Astrocyte (in vitro differentiated cells and primary cell): ENCODE measurements around the gene C19orf73. TPM values are rescaled to one million over a fixed set of nuclear protein-coding genes. Genes with fewer than 3 reads are reported as not detected.

ENCODE experiments used
- DNase-seq: peaks from one replicate; pipeline ENCODE4 v3.0.0-alpha.2; 2010; ENCODE audit warnings: low read depth
- FAIRE-seq: peaks from 2 replicates; lab custom pipeline; 2011; peaks lifted over from hg19 to GRCh38; lab: Jason Lieb, UNC
- H2AFZ ChIP-seq: 2 replicates; pipeline ENCODE4 v1.6.0; 2012; ENCODE audit warnings: low read depth, low read length, inconsistent platforms
- H3K27ac ChIP-seq: 2 replicates; pipeline ENCODE4 v1.5.1; 2011; ENCODE audit warnings: low read depth, low read length, inconsistent platforms
- H3K27me3 ChIP-seq: 2 replicates; pipeline ENCODE4 v1.6.0; 2011; ENCODE audit warnings: low read length, inconsistent platforms; ENCODE audit not compliant: insufficient read depth
- H3K36me3 ChIP-seq: 2 replicates; pipeline ENCODE4 v1.5.1; 2011; ENCODE audit warnings: low read length, inconsistent platforms; ENCODE audit not compliant: insufficient read depth
- H3K4me1 ChIP-seq: 2 replicates; pipeline ENCODE4 v1.5.1; 2011; ENCODE audit warnings: low read length, inconsistent platforms; ENCODE audit not compliant: insufficient read depth
- H3K4me2 ChIP-seq: 2 replicates; pipeline ENCODE4 v1.6.0; 2012; ENCODE audit warnings: low read length, inconsistent platforms
- H3K4me3 ChIP-seq: 2 replicates; pipeline ENCODE4 v1.5.1; 2011; ENCODE audit warnings: low read depth, mild to moderate bottlenecking, low read length, inconsistent platforms; ENCODE audit not compliant: insufficient read depth
- H3K79me2 ChIP-seq: 2 replicates; pipeline ENCODE4 v1.6.0; 2012; ENCODE audit warnings: mild to moderate bottlenecking, low read length, inconsistent platforms; ENCODE audit not compliant: insufficient read depth
- H3K9ac ChIP-seq: 2 replicates; pipeline ENCODE4 v1.6.0; 2012; ENCODE audit warnings: mild to moderate bottlenecking, low read length, inconsistent platforms
- H3K9me3 ChIP-seq: 2 replicates; pipeline ENCODE4 v1.5.1; 2012; ENCODE audit warnings: low read depth, mild to moderate bottlenecking, low read length, inconsistent platforms; ENCODE audit not compliant: insufficient read depth
- H4K20me1 ChIP-seq: 2 replicates; pipeline ENCODE4 v1.6.0; 2012; ENCODE audit warnings: low read length, inconsistent platforms; ENCODE audit not compliant: insufficient read depth
- H3K27ac Mint-ChIP-seq: one replicate; pipeline ENCODE4 v1.8.0; 2021; ENCODE audit warnings: mild to moderate bottlenecking, mixed read lengths; ENCODE audit not compliant: unreplicated experiment
- H3K27me3 Mint-ChIP-seq: one replicate; pipeline ENCODE4 v1.8.0; 2021; ENCODE audit warnings: low read depth, mixed read lengths; ENCODE audit not compliant: unreplicated experiment
- H3K36me3 Mint-ChIP-seq: one replicate; pipeline ENCODE4 v1.8.0; 2021; ENCODE audit warnings: low read depth, mixed read lengths; ENCODE audit not compliant: unreplicated experiment
- H3K4me1 Mint-ChIP-seq: one replicate; pipeline ENCODE4 v1.8.0; 2021; ENCODE audit warnings: low read depth, mixed read lengths; ENCODE audit not compliant: unreplicated experiment
- H3K4me3 Mint-ChIP-seq: one replicate; pipeline ENCODE4 v1.8.0; 2021; ENCODE audit warnings: mild to moderate bottlenecking, moderate library complexity, mixed read lengths; ENCODE audit not compliant: unreplicated experiment
- H3K9me3 Mint-ChIP-seq: one replicate; pipeline ENCODE4 v1.8.0; 2021; ENCODE audit warnings: mild to moderate bottlenecking, mixed read lengths; ENCODE audit not compliant: unreplicated experiment
- CTCF ChIP-seq: IDR thresholded peaks from 2 replicates; pipeline ENCODE4 v1.5.1; 2011; ENCODE audit warnings: low read depth, mild to moderate bottlenecking, inconsistent platforms, low read length, moderate library complexity; ENCODE audit not compliant: insufficient read depth
- EZH2 ChIP-seq: IDR thresholded peaks from 2 replicates; pipeline ENCODE4 v1.6.1; 2012; ENCODE audit warnings: mild to moderate bottlenecking, low read length, inconsistent platforms; ENCODE audit not compliant: insufficient read depth
- total RNA-seq: library from RNA; stranded (reverse); gene quantifications from 2 replicates; pipeline ENCODE4 v1.2.1, GENCODE V29; 2021

Gene C19orf73
- total RNA-seq, 1 donor from 2014 or later: 0.73 TPM

- Histone ChIP-seq H3K9ac (no peak overlapping the region), H3K9me3 (no peaks in the 10 kb centered on the region), H3K27me3 (no peaks in the 10 kb centered on the region), H3K36me3 (peaks cover 43% of the 10 kb centered on the region), H2AFZ (no peak overlapping the region), H3K27ac (no peak overlapping the region), H3K79me2 (peaks cover 77% of the 10 kb centered on the region), H3K4me1 (no peaks in the 10 kb centered on the region), H3K4me2 (no peak overlapping the region), H4K20me1 (peaks cover 91% of the 10 kb centered on the region), H3K4me3 (no peak overlapping the region)
- FAIRE-seq (no peak), DNase-seq (no peak)
- Mint-ChIP-seq H3K27me3 (no peaks in the 10 kb centered on the region), H3K27ac (no peak overlapping the region), H3K4me1 (no peaks in the 10 kb centered on the region), H3K9me3 (no peaks in the 10 kb centered on the region), H3K4me3 (no peak overlapping the region), H3K36me3 (peaks cover 21% of the 10 kb centered on the region)
- TF ChIP-seq EZH2 (no peak), CTCF (no peak)
Observed at GRCh38 chr19:49094505-49095482, 24.1 kb downstream of the C19orf73 start.

- no peaks in the 10 kb centered on the region for H3K4me1 Mint-ChIP-seq
- H3K79me2 ChIP-seq: peaks cover 76% of the 10 kb centered on the region
- H3K4me3 Mint-ChIP-seq: no peak overlapping the region
- H4K20me1 ChIP-seq: peaks cover 88% of the 10 kb centered on the region
- H3K27me3 Mint-ChIP-seq: no peaks in the 10 kb centered on the region
- FAIRE-seq (no peak), DNase-seq (no peak)
- H2AFZ ChIP-seq: no peak overlapping the region
- no peaks in the 10 kb centered on the region for H3K9me3 Mint-ChIP-seq
- TF ChIP-seq CTCF: no peak
- H3K36me3 Mint-ChIP-seq: peaks cover 23% of the 10 kb centered on the region
- H3K9ac ChIP-seq: no peak overlapping the region
- no peak overlapping the region for H3K27ac ChIP-seq
- no peak overlapping the region for H3K4me3 ChIP-seq
- no peak overlapping the region for H3K4me2 ChIP-seq
- peaks cover 39% of the 10 kb centered on the region for H3K36me3 ChIP-seq
- H3K9me3 ChIP-seq: no peaks in the 10 kb centered on the region
- H3K4me1 ChIP-seq: no peaks in the 10 kb centered on the region
- H3K27ac Mint-ChIP-seq: no peak overlapping the region
- no peaks in the 10 kb centered on the region for H3K27me3 ChIP-seq
Observed at GRCh38 chr19:49092686-49093085, 26.3 kb downstream of the C19orf73 start.
